HG03520 (cell line): ENCODE results near the gene NELFCD.
A peak's percentile ranks its signal among the peaks of the same experiment; 100 is the strongest.

Experiments used
- ATAC-seq: cut with Tn5 transposase; IDR thresholded peaks from one replicate; pipeline ENCODE4 v1.9.1; 2021; ENCODE audit warnings: mild to moderate bottlenecking, moderate library complexity; ENCODE audit not compliant: unreplicated experiment

NELFCD gene

DNA sequence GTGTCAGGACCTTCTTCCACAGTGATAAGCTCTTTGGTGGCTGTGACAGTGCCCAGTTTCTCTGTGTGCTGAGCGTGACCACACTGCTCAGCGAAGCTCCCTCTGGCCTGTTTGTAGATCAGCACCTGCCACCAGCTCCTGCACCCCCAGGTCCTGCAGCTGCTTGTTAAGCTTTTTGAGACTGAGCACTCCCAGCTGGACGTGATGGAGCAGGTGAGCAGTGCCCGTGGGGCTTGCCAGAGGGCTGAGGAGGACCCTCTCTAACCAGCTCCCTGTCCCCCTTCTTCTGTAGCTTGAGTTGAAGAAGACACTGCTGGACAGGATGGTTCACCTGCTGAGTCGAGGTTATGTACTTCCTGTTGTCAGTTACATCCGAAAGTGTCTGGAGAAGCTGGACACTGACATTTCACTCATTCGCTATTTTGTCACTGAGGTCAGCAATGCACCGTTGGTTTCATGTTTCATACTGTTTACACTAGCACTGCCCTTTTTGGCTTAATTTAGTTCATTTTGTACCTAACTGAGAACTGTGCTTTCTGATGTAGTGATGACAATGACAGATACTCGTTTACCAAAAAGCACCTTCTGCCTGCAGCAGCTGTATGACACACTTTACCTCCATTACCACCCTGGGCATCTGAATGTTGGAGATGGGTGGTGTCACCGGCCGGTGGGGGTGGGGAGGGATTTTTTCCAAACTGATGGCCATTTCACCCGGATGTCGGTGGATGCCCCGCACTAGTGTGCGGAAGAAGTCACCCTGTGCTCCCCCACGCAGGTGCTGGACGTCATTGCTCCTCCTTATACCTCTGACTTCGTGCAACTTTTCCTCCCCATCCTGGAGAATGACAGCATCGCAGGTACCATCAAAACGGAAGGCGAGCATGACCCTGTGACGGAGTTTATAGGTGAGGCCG is 12.5 kb downstream of the NELFCD start:
- no peak for ATAC-seq

DNA sequence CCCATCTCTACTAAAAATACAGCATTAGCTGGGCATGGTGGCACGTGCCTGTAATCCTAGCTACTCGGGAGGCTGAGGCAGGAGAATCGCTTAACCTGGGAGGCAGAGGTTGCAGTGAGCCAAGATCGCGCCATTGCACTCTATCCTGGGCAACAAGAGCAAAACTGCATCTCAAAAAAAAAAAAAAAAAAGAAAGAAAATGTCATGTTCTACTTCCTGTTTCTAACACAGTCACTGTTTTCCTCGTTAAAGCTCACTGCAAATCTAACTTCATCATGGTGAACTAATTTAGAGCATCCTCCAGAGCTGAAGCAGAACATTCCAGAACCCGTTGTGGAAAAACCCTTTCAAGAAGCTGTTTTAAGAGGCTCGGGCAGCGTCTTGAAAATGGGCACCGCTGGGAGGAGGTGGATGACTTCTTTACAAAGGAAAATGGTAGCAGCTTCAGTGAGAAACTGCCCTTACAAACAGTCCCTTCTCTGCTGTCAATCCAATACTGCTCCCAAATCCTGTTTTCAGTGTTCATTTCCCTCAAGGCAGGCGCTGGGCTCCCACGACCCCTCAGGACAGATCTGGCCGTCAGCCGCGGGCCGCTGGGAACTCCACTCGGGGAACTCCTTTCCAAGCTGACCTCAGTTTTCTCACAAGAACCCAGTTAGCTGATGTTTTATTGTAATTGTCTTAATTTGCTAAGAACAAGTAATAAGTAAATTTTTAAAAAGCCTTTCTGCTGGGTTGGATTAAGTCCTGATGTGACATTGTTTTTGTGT is 13.5 kb downstream of the NELFCD start:
- no peak for ATAC-seq

DNA sequence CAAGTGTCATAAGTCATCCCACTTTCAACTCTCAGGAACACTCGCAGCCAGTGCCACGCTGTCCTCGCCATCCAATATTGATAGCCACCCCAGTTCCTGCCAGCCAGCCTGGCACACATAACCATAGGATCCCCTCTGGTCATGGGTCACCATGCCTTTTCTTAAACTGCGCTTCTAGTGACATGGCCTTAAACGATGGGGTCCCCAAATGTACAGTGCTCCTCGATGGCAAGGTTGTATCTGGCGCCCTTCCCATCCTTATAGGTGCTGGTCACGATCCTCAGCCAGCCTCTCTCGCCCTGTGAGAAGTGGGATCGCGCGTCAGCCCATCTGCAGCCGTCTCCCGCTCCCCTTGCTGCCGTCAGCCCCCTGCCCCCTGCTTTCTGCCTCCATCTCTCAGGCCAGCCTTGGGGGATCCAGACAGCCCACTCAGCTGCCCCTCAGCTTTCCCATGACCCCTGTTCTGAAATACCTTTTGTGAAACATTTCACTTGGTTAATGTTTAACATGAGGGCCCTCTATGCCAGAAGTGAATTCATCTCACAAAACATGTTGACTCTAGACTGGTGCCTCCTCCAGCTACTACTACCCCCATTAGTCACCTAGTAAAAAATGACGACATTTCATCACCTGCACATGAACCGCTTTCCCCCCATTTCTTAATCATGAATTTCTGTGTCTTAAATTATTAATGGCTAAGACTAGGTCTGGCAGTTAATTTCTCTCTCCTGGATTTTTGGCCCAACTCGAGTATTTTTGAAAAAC is 14.6 kb downstream of the NELFCD start:
- no peak for ATAC-seq

- ATAC-seq: no peak
These were observed 15.2 kb downstream of the NELFCD start for GRCh38 chr20:58996226-58996611.

DNA sequence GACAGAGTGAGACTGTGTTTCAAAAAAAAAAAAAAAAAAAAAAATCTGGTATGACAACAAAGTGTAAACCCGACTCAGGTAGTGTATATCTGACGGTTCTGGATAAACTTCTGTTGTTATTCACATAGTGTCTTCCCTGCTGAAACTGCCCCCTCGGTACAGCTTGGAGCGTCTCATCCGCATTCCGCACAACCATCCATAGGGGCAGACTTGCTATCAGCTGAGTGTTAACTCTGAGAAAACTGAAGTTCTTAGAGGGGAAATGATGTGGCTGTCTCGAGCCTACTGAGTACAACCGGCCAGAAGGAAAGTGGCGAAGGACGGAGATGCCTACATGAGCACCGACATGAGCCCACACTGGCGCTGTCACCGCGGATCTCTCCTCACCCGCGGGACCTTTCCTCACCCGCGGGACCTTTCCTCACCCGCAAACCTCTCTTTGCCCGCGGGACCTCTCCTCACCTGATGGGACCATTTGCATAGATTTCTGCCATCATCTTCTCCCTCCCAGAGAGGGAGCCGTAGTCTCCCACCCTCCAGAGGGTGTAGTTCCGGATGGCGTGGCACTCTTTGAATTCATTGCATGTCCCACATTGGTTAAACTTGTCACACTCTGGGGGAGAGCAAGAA is 16.2 kb downstream of the NELFCD start:
- no peak for ATAC-seq

DNA sequence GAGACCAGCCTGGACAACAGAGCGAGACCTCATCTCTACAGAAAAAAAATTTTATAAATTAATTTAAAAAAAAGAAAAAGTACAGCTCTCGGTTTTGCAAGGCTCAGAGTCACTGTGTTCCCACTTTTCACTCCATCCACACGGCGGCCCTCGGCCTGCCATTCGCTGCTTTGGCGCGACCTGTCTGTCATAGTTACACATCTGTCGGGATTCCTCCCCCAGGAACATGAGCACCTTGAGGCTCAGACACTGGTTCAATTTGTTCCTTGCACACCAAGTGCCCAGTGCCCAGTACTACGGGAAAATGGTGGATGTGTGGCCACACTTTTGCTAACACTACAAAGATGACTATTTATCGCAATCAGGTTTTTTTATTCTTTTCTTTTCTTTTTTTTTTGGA is 17.6 kb downstream of the NELFCD start:
- ATAC-seq: no peak

GRCh38 chr20:59000326-59000725 is 19.3 kb downstream of the NELFCD start:
- ATAC-seq: no peak

GRCh38 chr20:59001068-59001448 is 20.0 kb downstream of the NELFCD start:
- no peak for ATAC-seq

DNA sequence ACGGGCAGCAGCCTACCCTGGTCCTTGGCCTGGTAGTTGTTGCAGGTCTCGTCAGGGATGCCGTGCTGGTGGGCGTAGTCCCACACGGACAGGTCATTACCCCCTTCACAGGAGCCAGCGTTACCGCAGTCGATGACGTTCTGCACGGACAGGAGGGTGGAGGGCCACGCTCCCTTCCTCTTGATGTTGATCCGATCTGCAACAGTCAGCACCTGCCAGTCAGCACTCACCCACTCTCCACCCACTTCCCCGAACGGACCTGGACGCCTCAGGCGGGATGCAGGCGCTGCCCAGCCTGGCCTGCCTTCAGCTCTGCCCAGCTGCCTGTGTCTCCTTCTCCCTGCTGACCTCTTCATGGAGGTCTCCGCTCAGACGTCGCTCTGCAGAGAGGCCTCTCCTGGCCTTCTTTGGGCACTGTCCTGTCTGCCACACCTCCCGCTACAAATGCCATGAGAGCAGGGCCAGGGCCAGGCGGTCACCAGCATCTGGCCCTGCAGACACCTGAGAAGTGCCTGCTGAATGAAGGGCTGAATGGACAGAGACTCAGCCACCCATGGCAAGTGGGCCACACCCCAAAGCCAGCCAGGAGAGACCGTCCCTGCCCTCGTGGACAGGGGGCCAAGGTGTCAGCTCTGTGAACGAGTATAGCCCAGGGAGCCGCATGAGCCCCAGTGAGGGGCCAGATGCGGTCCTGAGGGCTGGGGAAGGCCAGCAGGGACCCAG is 20.6 kb downstream of the NELFCD start:
- no peak for ATAC-seq

DNA sequence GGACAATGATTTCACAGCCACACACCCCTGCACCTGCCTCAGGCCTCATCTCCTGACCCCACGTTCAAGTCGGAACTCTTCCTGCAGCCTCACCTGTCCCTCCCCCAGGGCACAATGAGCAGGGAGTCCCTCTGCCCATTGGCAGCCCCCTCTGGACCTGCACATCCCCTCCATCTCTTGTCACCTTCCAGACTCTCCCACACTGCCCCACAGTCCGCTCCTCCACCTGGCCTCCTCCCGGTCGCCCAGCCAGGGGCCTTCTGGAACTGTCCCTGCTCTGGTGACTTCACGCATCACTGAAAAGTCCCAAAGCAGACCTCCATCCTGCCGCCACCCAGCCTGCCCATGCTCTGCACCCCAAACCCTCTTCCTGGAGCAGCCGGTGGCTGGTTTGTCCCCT is 21.3 kb downstream of the NELFCD start:
- no peak for ATAC-seq

GRCh38 chr20:59002874-59003399 is 21.9 kb downstream of the NELFCD start:
- no peak for ATAC-seq

DNA sequence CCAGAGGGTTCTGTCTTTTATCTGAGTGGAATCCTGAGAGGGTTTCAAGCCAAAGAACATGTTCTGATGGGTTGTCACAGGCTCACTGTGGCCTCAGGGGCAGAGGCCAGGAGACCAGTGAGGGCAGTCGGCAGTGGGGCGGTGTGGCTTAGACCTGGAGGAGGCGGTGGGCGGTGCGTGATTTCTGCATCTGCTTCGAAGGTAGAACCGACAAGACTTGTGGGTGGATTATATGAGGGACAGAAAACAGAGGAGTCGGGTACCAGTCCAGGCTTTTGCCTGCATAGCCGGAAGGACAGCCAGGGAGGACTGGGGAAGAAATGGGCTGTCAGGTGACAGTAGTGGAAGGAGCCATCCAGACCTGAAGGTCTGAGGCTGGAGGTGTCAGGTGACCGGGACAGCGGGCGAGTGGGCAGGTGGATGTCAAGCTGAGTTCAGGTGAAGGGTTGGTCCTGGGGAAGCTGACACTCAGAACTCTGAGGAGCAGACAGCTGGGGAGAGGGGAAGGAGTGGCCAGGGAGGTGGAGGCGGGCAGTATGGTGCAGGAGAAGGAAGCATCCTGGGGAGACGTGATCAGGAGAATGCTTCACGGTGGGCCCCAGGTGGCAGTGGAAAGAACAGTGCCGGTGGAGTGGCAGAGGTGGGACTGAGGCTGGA is 22.9 kb downstream of the NELFCD start:
- ATAC-seq: no peak

GRCh38 chr20:59004493-59004762 is 23.4 kb downstream of the NELFCD start:
- ATAC-seq: no peak

- ATAC-seq: peak; percentile 44
These were observed 23.9 kb downstream of the NELFCD start for GRCh38 chr20:59004763-59005522.

DNA sequence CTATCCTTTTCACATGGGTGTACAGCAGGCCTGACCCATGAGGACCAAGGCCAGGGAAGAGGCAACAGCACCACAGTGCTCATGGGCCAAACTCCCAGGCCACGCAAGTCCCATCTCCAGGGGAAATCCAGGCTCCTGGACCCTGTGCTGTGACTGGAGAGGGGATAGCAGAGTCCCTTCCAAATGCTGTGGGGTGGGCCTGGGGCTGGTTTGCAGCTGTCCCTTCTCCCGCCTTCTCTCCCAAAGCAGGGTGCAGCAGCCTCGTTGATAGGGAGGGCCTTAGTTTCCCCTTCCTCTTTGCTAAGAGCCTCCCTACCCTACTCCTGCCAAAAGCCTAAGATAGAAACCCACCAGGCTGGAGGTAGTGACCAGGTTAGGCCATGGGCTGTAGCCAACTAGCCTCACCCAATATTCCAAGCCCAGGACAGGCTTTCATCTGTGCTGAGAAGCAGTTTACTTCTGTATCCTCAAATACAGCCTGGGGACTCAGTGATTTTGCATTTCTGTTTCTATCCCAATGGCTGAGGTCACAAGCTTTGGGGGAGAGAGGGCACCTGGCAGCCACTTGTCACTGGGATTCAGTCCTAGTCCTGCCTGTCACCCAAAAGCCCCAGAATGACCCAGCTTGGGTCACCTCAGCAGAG is 24.6 kb downstream of the NELFCD start:
- no peak for ATAC-seq

GRCh38 chr20:59006167-59006863 is 25.3 kb downstream of the NELFCD start:
- no peak for ATAC-seq

- peak; percentile 24 for ATAC-seq
These were observed 26.0 kb downstream of the NELFCD start, which contains the start of gene CTSZ for GRCh38 chr20:59006864-59007664. Gene CTSZ (minus strand): TSS chr20:59007254. CDS start chr20:59007128, 126 bp downstream.
